ENCODE measurements around the gene CHD9.

The CHD9 gene

GRCh38 chr16:53054670-53055485 lies at the start of gene CHD9:
TSS of gene CHD9 (plus strand) at chr16:53054991. CDS start at chr16:53156090, 101,099 bp downstream.
- peak within 1 kb of the TSS; percentile 84 for H3K4me3 ChIP-seq (ENCODE audit: low read depth, low read length)
- peak; percentile 99 for TF ChIP-seq CTCF (IDR thresholded peaks at IDR 0.05; ENCODE audit: borderline replicate concordance, insufficient read depth, low read depth, low read length)

GRCh38 chr16:53007095-53007494 lies 47.7 kb upstream of the CHD9 start:
- no peak overlapping the region for H3K4me3 ChIP-seq (ENCODE audit: low read depth, low read length)
- TF ChIP-seq CTCF (IDR thresholded peaks at IDR 0.05; ENCODE audit: borderline replicate concordance, insufficient read depth, low read depth, low read length), result no peak

- no peak for TF ChIP-seq CTCF (IDR thresholded peaks at IDR 0.05; ENCODE audit: borderline replicate concordance, insufficient read depth, low read depth, low read length)
- H3K4me3 ChIP-seq (ENCODE audit: low read depth, low read length), result no peak overlapping the region
Observed at GRCh38 chr16:53014287-53014686, 40.5 kb upstream of the CHD9 start.

- no peak overlapping the region for H3K4me3 ChIP-seq (ENCODE audit: low read depth, low read length)
- TF ChIP-seq CTCF (IDR thresholded peaks at IDR 0.05; ENCODE audit: borderline replicate concordance, insufficient read depth, low read depth, low read length), result no peak
Observed at GRCh38 chr16:53018834-53019416, 35.9 kb upstream of the CHD9 start.

- TF ChIP-seq CTCF (IDR thresholded peaks at IDR 0.05; ENCODE audit: borderline replicate concordance, insufficient read depth, low read depth, low read length), result peak; percentile 46; the same call in 1 of the 2 replicates
- H3K4me3 ChIP-seq (ENCODE audit: low read depth, low read length), result no peak overlapping the region
Observed at GRCh38 chr16:53022374-53022773, 32.4 kb upstream of the CHD9 start.

- no peak overlapping the region for H3K4me3 ChIP-seq (ENCODE audit: low read depth, low read length)
- TF ChIP-seq CTCF (IDR thresholded peaks at IDR 0.05; ENCODE audit: borderline replicate concordance, insufficient read depth, low read depth, low read length), result no peak
Observed at GRCh38 chr16:53024045-53024444, 30.7 kb upstream of the CHD9 start.

GRCh38 chr16:53029971-53030370 lies 24.8 kb upstream of the CHD9 start:
- no peak overlapping the region for H3K4me3 ChIP-seq (ENCODE audit: low read depth, low read length)
- no peak for TF ChIP-seq CTCF (IDR thresholded peaks at IDR 0.05; ENCODE audit: borderline replicate concordance, insufficient read depth, low read depth, low read length)
